EH (cell line): Measurements from ENCODE around the gene SSR4.
"Not testable (repeated sequence)": the region's sequence is repeated elsewhere in the genome, so short reads cannot be mapped to it uniquely, and the experiment has no call there.

Experiments used
- DNase-seq: peaks from one replicate; pipeline ENCODE4 v3.0.0-alpha.2; 2015; ENCODE audit warnings: low read depth

SSR4 gene

DNA sequence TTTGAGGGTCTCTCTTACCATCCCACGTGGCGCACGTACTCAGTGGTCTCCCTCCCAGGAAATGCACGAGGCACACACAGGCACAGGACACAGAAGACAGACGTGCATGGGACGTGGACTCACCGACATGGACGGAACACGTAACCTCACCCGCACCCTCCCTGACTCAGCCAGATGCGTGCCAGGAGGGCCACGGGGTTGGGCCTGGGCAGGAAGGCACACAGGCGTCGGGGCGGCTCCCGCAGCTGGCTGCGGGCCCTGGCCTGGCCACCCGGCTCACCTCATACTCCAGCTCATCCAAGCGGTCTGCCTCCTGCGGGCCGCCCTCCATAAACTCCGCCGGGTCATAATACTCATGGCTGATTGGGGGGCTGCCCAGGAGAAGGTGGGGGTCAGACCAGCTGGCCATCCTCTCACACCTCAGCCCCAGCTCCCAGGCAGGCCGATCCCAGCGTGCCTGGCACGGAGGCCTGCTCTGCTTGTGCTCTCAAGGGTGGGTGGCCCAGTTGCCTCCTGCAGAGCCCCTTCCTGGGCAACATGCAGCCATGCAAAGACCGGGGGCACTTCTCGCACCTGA, 12.6 kb downstream of the SSR4 start:
- no peak for DNase-seq

GRCh38 chrX:153807976-153808375, 13.5 kb downstream of the SSR4 start:
- no peak for DNase-seq

GRCh38 chrX:153812220-153812619, 17.8 kb downstream of the SSR4 start:
- no peak for DNase-seq

GRCh38 chrX:153813161-153813560, 18.7 kb downstream of the SSR4 start:
- no peak for DNase-seq

- no peak for DNase-seq
Measured at GRCh38 chrX:153814591-153815315, 20.3 kb downstream of the SSR4 start.

DNA sequence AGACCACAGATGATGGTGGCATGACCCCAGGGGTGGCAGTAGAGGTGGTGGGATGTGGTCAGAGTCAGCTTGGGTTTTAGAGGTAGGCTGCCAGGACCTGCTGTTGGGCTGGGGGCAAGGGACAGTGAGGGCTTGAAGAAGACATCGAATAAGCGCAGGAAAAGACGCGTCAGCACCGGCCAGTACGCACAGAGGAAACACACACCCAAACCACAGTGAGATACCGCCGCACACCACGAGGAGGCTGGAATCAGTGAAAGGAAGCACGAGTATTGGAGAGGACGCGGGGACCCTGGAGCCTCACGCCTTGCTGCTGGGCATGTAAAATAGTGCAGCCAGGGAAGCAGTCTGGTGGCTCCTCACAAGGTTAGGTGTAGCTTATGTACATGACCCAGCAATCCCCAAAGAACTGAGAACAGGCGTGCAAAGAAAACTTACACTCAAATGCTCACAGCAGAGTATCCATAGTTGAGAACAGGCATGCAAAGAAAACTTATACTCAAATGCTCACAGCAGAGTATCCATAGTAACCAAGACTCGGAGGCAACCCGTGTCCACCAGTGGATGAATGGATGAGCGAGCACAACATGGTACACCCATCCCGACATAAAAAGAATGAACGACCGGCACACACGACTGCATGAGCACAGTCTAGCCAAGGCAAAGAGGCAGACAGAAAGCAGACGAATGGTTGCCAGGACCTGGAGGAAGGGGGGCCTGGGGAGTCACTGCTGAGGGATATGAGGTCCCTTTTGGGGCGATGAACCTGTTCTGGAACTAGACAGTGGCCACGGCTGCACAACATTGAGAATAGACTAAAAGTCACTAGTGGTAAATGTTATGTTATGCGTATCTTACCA, 22.6 kb downstream of the SSR4 start:
- no peak for DNase-seq

DNA sequence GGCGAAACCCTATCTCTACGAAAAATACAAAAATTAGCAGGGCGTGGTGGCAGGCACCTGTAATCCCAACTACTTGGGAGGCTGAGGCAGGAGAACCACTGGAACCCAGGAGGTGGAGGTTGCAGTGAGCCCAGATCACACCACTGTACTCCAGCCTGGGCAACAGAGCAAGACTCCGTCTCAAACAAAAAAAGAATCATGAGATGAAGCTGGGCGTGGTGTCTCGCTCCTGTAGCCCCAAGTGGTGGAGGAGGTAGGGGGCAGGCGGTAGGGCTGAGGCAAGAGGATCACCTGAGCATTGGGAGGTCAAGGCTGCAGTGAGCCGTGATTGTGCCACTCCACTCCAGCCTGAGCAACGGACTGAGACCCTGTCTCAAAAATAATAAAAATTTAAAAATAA, 23.6 kb downstream of the SSR4 start:
- not testable (repeated sequence) for DNase-seq

- peak; percentile 34 for DNase-seq
Measured at GRCh38 chrX:153818571-153819383, 24.3 kb downstream of the SSR4 start.

DNA sequence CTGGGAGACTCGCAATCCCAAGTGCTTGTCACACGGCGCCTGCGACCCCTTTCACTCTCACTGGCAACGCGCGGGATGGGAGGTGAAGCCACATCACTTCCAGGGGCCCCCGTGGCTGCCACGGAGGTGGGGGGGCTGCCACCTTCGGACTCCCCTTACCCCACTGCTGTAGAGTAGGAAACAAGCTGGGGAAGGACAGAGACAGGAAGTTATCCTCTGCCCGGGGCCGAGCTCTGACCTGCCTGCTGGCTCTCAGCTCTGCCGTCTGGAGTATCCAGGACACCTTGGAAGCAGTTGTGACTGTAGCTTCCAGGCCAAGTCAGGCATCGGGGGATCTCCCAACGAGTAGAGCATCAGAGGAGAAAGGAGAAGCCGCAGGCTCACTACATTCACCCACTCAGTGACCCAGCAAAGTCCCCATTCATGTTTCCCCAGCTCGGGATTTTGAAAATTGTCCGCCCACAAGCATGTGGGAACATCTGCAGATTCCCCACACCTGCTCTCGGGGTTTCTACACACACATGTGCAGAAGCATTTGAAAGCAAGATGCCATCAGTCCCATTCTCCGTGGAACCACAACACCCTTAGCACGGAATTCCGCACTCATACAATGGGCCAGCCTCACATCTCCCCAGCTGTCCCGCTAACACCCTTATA, 25.0 kb downstream of the SSR4 start:
- DNase-seq = no peak

DNA sequence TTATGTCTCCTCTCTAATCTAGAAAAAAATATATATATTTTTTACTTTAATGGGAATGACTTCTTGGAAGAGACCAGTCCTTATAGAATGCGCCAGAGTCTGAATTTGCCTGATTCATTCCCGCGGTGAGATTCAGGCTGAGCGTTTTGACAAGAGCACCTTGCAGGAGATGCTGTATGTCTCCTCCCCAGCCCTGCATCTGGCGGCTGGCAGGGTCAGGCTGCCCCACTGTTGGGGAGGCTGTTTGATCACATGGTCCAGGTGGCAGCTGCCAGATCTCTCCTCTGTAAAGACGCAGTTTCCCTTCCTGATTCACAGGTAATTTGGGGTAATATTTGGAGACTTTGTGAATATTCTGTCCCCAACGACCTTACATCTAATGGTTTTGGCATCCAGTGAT, 26.1 kb downstream of the SSR4 start:
- DNase-seq = no peak

DNA sequence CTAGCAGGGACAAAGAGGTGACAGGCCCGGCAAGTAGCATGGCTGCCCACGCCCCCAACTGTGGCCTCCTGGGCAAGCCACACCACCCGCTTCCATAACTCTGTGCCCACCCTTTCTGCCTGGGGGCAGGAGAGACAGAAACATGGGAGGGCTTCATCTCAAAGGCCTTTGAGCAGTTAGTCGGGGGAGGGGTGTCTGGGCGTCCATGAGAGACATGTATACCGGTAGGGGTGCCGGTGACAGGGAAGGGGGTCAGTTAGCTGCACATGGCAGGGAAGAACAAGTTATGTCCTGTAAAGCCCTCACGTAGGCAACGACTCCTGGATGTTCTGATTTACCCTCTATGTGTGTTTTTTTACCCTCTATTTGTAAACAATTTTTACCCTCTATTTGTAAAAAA, 26.6 kb downstream of the SSR4 start:
- DNase-seq = no peak

DNA sequence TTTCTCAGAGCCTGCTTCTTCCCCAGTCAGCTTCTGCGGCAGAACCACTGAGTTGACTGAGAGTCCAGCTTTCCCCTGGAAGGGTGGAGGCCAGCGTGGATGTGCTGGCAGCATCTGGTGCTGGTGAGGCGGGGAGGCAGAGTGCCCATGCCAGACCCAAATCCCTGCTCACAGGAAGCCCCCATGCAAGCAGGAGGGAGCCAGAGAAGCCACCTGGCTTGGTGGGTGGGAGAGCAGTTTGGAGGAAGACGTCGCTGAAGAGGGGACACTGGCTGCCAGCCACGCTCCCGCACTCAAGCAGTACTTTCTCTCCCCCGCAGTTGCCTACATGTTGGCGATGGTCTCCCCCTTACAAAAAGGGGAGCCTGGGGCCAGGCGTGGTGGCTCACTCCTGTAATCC, 29.9 kb downstream of the SSR4 start:
- DNase-seq = no peak

DNA sequence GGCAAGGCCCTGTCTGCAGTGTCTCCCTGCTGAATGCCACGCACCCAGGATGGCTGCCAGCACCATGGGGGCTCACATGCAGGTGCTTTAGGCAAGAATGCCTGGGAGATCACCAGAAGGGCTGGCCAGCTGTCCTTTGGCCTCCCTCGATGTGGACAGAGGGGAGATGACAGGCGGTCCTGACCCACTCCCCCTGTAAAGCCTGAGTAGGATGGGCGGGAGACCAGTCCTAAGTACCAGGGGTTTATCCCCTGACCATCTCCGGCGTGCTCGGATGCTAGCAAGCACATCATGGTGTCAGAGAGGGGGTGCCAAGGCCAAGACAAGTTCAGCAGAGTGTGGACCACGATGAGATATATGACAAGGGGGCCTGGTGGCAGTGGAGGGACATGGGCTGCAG, 30.6 kb downstream of the SSR4 start:
- no peak for DNase-seq

DNA sequence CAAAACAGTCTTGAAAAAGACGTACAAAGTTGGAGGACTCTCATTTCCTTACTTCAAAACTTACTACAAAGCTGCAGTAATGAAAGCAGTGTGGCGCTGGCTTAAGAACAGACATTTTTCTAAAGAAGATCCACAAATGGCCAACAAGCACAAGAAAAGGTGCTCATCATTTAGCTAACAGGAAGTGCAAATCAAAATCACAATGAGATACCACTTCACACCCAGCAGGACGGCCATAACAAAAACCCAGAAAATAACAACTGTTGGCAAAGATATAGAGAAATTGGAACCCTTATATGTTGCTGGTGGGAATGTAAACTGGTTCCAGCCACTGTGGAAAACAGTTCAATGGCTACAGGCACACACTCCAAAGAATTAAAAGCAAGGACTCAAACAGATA, 32.5 kb downstream of the SSR4 start:
- DNase-seq = no peak

DNA sequence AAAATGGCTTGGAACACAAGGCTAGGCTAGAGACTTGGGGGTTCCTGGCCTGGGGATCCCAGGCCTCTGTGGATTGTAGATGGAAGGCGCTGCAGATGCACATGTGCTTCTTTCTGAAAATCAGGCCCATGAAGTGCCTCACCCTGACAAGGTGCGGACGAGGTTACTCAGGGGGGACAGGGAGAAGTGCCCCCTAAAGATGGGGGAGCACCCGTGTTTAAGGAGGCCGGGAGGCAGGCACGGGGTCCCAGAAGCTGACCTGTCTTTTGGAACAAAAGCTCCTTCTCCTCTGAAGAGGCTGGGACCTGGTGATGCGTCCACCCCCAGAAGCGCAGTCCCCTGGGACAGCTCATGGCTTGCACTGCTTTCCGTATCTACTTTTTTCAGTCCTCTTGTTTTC, 33.4 kb downstream of the SSR4 start:
- DNase-seq = no peak

- DNase-seq = no peak
Measured at GRCh38 chrX:153828308-153828707, 33.8 kb downstream of the SSR4 start.

GRCh38 chrX:153828723-153829548, 34.5 kb downstream of the SSR4 start:
- peak; percentile 64 for DNase-seq

- no peak for DNase-seq
Measured at GRCh38 chrX:153829549-153829798, 35.0 kb downstream of the SSR4 start.

- no peak for DNase-seq
Measured at GRCh38 chrX:153829799-153830639, 35.6 kb downstream of the SSR4 start, which contains the start of gene PDZD4. TSS of gene PDZD4 (minus strand) at chrX:153830544. CDS start at chrX:153830298, 246 bp downstream.
